COLO668 (cell line): ENCODE results near the gene ZNF750.

Source experiments
- DNase-seq: peaks from one replicate; lab custom pipeline; 2025; ENCODE audit not compliant: unreplicated experiment; lab: John Stamatoyannopoulos, UW

ZNF750 gene

GRCh38 chr17:82839617-82840292 lies at the start of gene ZNF750:
Gene ZNF750 (minus strand): TSS chr17:82840022. CDS start chr17:82832454, 7,568 bp downstream.
- DNase-seq = peak; percentile 7

GRCh38 chr17:82888583-82889495 lies 49.0 kb upstream of the ZNF750 start:
- no peak for DNase-seq

DNA sequence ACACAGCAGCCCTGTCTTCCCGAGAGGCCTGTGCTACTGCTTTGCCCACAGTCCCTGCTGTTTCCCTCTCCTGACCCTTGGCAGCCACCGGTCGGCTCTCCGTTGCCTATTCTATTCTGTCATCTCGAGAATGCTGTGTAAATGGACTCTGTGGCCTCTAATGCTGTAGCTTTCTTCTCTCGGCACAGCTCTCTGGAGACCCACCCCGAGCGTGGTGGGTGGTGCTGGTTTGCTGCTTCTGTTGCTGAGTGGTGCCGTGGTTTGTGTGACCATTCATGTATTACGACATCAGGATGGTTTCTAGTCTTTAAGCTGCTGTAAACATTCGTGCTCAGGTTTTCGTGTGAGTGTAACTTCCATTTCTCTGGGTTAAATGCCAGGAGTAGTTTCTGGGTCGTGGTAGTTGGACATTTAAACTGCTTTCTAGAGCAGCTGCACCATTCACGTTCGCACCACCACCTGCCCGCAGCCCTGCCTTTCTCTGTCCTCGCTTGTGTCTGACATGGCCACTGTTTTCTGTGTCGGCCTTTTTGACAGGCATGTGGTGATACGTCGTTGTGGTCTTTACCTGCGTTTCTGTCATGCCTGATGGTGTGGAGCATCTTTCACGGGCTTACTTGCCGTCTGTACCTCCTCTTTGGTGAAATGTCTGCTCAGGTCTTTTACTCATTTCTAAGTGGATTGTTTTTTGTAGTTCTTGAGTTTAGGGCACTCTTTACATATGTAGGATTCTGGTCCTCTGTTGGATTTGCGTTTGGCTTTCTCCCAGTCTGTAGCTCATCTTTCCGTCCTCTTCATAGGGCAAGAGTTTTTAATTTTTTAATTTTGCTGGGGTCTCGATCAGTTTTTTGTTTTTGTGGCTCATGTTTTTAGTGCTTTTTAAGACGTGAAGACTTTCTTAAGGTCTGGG lies 47.7 kb upstream of the ZNF750 start:
- DNase-seq = no peak

- no peak for DNase-seq
Observed at GRCh38 chr17:82884970-82885353, 45.1 kb upstream of the ZNF750 start.

- no peak for DNase-seq
Observed at GRCh38 chr17:82884341-82884969, 44.6 kb upstream of the ZNF750 start.

- no peak for DNase-seq
Observed at GRCh38 chr17:82883419-82884031, 43.7 kb upstream of the ZNF750 start.

DNA sequence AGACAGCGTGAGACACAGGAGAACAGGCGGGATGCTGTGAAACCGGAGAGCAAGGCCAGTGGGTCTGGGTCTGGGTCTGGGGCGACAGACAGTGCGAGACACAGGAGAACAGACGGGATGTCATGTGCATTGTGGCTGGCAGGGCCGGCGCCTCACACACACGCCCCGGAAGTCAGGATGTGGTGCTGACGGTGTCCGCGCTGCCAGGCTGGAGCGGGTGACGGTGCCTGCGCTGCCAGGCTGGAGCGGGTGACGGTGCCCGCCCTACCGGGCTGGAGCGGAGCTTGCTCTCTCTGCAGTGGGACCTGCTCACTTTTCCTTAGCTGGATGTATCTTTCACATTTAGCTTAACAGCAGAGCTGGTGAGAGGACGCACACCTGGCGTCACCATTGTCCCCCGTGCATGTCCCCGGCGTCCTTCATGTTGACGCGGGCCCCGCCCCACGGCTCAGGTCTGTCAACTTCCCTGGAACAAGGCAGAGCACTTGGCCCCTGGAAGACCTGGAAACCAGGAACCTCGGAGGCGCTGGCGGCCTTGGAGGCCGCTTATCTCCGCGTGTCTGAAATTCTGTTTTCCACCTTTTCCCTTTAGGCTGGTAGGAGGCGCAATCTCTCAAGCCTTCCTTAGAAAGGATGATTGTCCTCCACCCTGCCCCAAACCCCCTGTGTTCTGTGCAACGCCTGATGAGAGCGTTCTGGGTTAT lies 43.0 kb upstream of the ZNF750 start:
- peak; percentile 1 for DNase-seq

DNA sequence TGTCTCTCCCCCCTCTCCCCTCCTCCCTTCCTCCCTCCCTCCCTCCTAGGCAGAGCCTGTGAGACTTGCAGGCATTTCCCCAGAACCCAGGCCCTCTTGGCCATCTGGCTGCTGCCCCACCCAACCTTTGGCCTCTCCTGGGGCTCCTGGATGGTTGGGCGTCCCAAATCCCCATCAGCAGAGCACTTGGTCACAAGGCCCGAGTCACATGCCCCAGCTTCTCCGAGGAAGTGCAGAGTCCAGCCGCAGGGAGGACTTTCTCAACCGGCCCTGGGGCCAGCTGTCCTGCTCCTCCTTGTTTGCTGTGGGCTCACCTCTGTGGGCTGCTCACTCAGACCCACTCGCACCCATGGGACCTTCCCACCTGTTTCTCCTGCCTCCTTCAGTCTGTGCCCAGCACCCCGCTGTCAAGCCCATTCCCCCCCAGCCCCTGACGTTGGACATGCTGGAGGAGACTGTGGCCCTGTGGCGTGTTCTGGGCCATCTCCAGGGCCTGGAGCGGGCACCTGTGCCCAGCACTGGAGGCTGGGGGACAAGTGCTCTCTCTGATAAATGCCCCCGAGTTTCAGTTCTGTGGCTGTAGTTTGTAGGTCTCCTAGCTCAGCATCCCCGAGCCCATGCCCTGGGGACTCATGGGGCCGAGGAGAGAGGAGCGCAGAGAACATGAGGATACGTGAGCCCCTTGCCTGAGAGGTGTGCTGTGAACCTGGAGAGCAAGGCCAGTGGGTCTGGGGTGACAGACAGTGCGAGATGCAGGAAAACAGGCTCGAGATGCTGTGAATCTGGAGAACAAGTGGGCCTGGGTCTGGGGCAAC lies 42.3 kb upstream of the ZNF750 start:
- DNase-seq = no peak

- no peak for DNase-seq
Observed at GRCh38 chr17:82881324-82881823, 41.6 kb upstream of the ZNF750 start.

GRCh38 chr17:82880620-82881323 lies 41.0 kb upstream of the ZNF750 start:
- DNase-seq = no peak

- no peak for DNase-seq
Observed at GRCh38 chr17:82879241-82879640, 39.4 kb upstream of the ZNF750 start.

GRCh38 chr17:82878527-82878926 lies 38.7 kb upstream of the ZNF750 start:
- DNase-seq = no peak

DNA sequence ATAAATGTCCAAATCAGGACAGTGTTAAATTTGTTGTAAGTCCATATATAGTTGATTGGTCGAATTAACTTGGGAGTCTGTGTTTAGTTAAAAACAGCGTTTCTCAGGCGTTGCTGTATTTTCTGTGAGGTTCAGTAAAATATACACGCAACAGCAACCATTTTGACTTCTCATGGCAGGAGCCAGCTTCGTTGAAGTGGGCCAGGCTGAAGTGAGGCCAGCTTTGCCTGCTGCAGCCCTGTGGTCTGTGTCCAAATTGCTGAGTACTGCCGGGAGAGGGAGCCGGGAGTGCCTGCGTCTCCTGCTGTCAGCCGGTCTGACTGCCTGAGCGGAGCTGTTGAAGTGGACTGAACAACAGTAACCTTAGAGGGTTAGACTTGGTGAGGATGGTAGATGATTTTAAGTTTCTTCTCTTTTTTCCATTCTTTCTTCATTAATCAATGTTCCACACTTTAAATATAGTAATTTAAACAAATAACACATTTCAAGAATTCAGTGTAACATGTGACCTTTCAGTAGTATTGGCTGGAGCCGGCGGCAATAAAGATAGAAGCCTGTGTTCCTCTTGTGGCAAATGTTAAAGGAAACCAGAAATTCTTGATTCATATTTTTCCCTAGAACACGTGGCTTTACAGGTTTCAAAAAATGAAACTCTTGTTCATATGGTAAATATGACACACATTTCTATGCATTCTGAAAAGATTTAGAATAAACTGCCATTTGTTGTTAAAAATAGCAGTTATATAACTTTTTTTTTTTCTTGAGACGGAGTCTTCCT lies 37.0 kb upstream of the ZNF750 start:
- DNase-seq = peak; percentile 13

GRCh38 chr17:82876149-82876548 lies 36.3 kb upstream of the ZNF750 start:
- no peak for DNase-seq

GRCh38 chr17:82875407-82875856 lies 35.6 kb upstream of the ZNF750 start:
- DNase-seq = no peak

DNA sequence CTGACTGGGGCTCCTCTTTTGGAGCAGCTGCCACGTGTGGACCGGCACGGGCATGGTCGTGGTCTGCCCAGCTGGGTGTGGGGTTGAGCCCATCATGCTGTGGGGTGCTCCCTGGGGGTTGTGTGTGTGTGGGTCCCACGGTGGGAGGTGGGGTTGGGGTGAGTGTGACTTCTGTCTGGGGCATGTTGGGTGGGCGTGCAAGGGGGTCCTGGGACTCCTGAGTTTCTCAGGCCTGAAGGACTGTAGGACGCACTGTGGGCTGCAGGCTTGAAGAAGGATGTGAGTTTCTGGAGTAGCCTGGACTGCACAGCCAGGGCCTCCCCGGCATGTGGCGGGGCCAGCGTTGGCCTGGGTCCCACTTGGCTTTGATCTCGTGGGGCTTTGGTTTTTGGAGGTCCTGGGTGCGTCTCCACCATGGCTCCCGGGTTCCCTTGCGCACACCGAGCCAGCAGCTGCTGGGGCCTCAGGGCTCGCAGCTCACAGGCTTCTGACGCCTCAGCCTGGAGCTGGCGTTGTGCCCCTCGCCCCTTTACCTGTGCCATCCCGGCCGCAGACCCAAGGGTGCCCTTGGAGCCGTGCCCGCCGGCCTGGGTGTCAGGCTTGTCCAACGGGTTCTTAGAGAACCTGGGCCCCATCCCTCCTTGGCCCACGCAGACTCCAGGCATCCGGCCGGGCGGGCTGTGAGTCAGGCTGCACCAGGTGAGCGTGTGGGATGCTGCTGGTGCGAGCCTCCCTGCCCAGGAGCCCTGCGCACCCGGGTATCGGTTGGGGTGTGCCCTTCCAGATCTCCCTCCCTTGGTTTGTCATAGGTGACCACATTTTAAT lies 34.4 kb upstream of the ZNF750 start:
- DNase-seq = no peak
